H9 (cell line): Measurements from ENCODE around the gene GYG1. TPM values are rescaled to one million over a fixed set of nuclear protein-coding genes. Genes with fewer than 3 reads are reported as not detected.
A peak's percentile ranks its signal among the peaks of the same experiment; 100 is the strongest.

ENCODE experiments used
- DNase-seq: peaks from one replicate; pipeline ENCODE4 v3.0.0-alpha.2; 2017
- H2AFZ ChIP-seq: one replicate; pipeline ENCODE4 v1.6.1; 2013; ENCODE audit warnings: mild to moderate bottlenecking, low read length, control low read depth, moderate library complexity
- H2AK5ac ChIP-seq: 2 replicates; pipeline ENCODE4 v1.6.1; 2013; ENCODE audit warnings: low read length, control low read depth, mixed read lengths; ENCODE audit not compliant: insufficient read length
- H2BK120ac ChIP-seq: one replicate; pipeline ENCODE4 v1.6.1; 2013; ENCODE audit warnings: low read depth, mild to moderate bottlenecking, low read length, control low read depth, inconsistent platforms; ENCODE audit not compliant: poor library complexity, severe bottlenecking
- H2BK12ac ChIP-seq: 2 replicates; pipeline ENCODE4 v1.6.1; 2013; ENCODE audit warnings: low read length, control low read depth, mixed read lengths, low read depth; ENCODE audit not compliant: insufficient read length
- H2BK15ac ChIP-seq: 2 replicates; pipeline ENCODE4 v1.6.1; 2013; ENCODE audit warnings: low read depth, low read length, control low read depth
- H2BK20ac ChIP-seq: one replicate; pipeline ENCODE4 v1.6.1; 2013; ENCODE audit warnings: low read depth, mild to moderate bottlenecking, low read length, control low read depth, inconsistent platforms; ENCODE audit not compliant: poor library complexity, severe bottlenecking
- H2BK5ac ChIP-seq: 2 replicates; pipeline ENCODE4 v1.6.1; 2013; ENCODE audit warnings: low read length, control low read depth, mixed read lengths; ENCODE audit not compliant: insufficient read length
- H3K14ac ChIP-seq: 2 replicates; pipeline ENCODE4 v1.6.1; 2013; ENCODE audit warnings: low read length, control low read depth; ENCODE audit not compliant: insufficient read depth
- H3K18ac ChIP-seq: 2 replicates; pipeline ENCODE4 v1.6.1; 2013; ENCODE audit warnings: low read depth, mild to moderate bottlenecking, mixed read lengths, low read length, control low read depth; ENCODE audit not compliant: insufficient read length
- H3K23ac ChIP-seq: 2 replicates; pipeline ENCODE4 v1.6.1; 2013; ENCODE audit warnings: low read length, control low read depth, mixed read lengths, low read depth; ENCODE audit not compliant: insufficient read length
- H3K23me2 ChIP-seq: 2 replicates; pipeline ENCODE4 v1.6.1; 2013; ENCODE audit warnings: low read depth, mild to moderate bottlenecking, mixed read lengths, low read length, control low read depth; ENCODE audit not compliant: insufficient read length, poor library complexity, severe bottlenecking
- H3K27ac ChIP-seq: 2 replicates; pipeline ENCODE4 v1.5.1; 2013; ENCODE audit warnings: low read length, control low read depth, mixed read lengths, low read depth; ENCODE audit not compliant: insufficient read length
- H3K27me3 ChIP-seq: 2 replicates; pipeline ENCODE4 v1.6.1; 2013; ENCODE audit warnings: low read length, control low read depth, inconsistent platforms; ENCODE audit not compliant: insufficient read depth
- H3K4ac ChIP-seq: 2 replicates; pipeline ENCODE4 v1.6.1; 2013; ENCODE audit warnings: low read depth, mild to moderate bottlenecking, control low read depth, inconsistent platforms, low read length, moderate library complexity
- H3K4me1 ChIP-seq: 2 replicates; pipeline ENCODE4 v1.6.1; 2013; ENCODE audit warnings: low read length, control low read depth, inconsistent platforms; ENCODE audit not compliant: insufficient read depth
- H3K4me2 ChIP-seq: 2 replicates; pipeline ENCODE4 v1.6.1; 2013; ENCODE audit warnings: low read length, control low read depth, mixed read lengths; ENCODE audit not compliant: insufficient read length, insufficient read depth
- H3K56ac ChIP-seq: 2 replicates; pipeline ENCODE4 v1.6.1; 2013; ENCODE audit warnings: low read depth, mild to moderate bottlenecking, mixed read lengths, low read length, control low read depth; ENCODE audit not compliant: insufficient read length
- H3K79me1 ChIP-seq: 2 replicates; pipeline ENCODE4 v1.6.1; 2013; ENCODE audit warnings: low read depth, mild to moderate bottlenecking, moderate library complexity, low read length, control low read depth, inconsistent platforms; ENCODE audit not compliant: insufficient read depth, poor library complexity, severe bottlenecking
- H3K79me2 ChIP-seq: 2 replicates; pipeline ENCODE4 v1.6.1; 2013; ENCODE audit warnings: low read length, control low read depth, inconsistent platforms; ENCODE audit not compliant: insufficient read depth
- H3K9ac ChIP-seq: 2 replicates; pipeline ENCODE4 v1.6.1; 2013; ENCODE audit warnings: low read length, control low read depth, mixed read lengths; ENCODE audit not compliant: insufficient read length; ENCODE audit errors: extremely low read depth
- H3K9me3 ChIP-seq: one replicate; pipeline ENCODE4 v1.6.1; 2013; ENCODE audit warnings: low read depth, low read length, inconsistent platforms; ENCODE audit not compliant: control insufficient read depth
- H3T11ph ChIP-seq: one replicate; pipeline ENCODE4 v1.6.1; 2013; ENCODE audit warnings: mild to moderate bottlenecking, low read length, control low read depth, inconsistent platforms
- H4K20me1 ChIP-seq: one replicate; pipeline ENCODE4 v1.6.1; 2013; ENCODE audit not compliant: control insufficient read depth, insufficient read length, insufficient read depth
- H4K5ac ChIP-seq: 2 replicates; pipeline ENCODE4 v1.6.1; 2013; ENCODE audit warnings: low read depth, mild to moderate bottlenecking, mixed read lengths, low read length, control low read depth; ENCODE audit not compliant: insufficient read length
- H4K8ac ChIP-seq: replicated peaks from 2 replicates; pipeline ENCODE4 v1.6.1; 2013; ENCODE audit warnings: low read length, control low read depth, mixed read lengths, low read depth; ENCODE audit not compliant: insufficient read length
- H4K91ac ChIP-seq: 2 replicates; pipeline ENCODE4 v1.6.1; 2013; ENCODE audit warnings: low read depth, mild to moderate bottlenecking, moderate library complexity, mixed read lengths, low read length, control low read depth; ENCODE audit not compliant: insufficient read length
- H3K27ac Mint-ChIP-seq, 3 experiments: 2 replicates in 2 of 3; 3 replicates in 1 of 3; pipeline ENCODE4 v1.8.0; 2020 to 2021; ENCODE audit warnings: mixed read lengths in 3 of 3, mild to moderate bottlenecking in 1 of 3, moderate library complexity in 1 of 3
- H3K27me3 Mint-ChIP-seq: 2 replicates; pipeline ENCODE4 v1.8.0; 2021; ENCODE audit warnings: low read depth, mild to moderate bottlenecking, moderate library complexity, mixed read lengths
- H3K36me3 Mint-ChIP-seq, 3 experiments: 2 replicates in 2 of 3; 3 replicates in 1 of 3; pipeline ENCODE4 v1.8.0; 2020 to 2021; ENCODE audit warnings: low read depth in 3 of 3, mixed read lengths in 3 of 3; ENCODE audit not compliant: insufficient read depth in 1 of 3
- H3K4me1 Mint-ChIP-seq, 2 experiments: 2 replicates each; pipeline ENCODE4 v1.8.0; 2020; ENCODE audit warnings: mixed read lengths in 2 of 2
- H3K4me3 Mint-ChIP-seq, 2 experiments: 2 replicates in 1 of 2; 3 replicates in 1 of 2; pipeline ENCODE4 v1.8.0; 2020 to 2021; ENCODE audit warnings: mild to moderate bottlenecking in 2 of 2, mixed read lengths in 2 of 2, moderate library complexity in 1 of 2
- H3K9me3 Mint-ChIP-seq, 2 experiments: 2 replicates in 1 of 2; 3 replicates in 1 of 2; pipeline ENCODE4 v1.8.0; 2020; ENCODE audit warnings: mild to moderate bottlenecking in 2 of 2, mixed read lengths in 2 of 2, moderate library complexity in 1 of 2
- CTCF ChIP-seq: fragments of 200-600 bp; sonication (generic); conservative IDR thresholded peaks from 3 replicates; pipeline ENCODE4 v1.8.0; 2021; ENCODE audit warnings: antibody characterized with exemption, mild to moderate bottlenecking
- WGBS: extraction: QIAGEN DNeasy Blood & Tissue Kit; methylation state at CpG from one replicate; pipeline ENCODE4 v1.1.7; 2013; ENCODE audit warnings: missing lambda C conversion rate, low lambda C conversion rate, mixed read lengths; ENCODE audit not compliant: insufficient read length; ENCODE audit errors: extremely low coverage; 5-methylcytosine and 5-hydroxymethylcytosine counted together
- total RNA-seq: library from RNA; stranded (reverse); gene quantifications from 2 replicates; pipeline ENCODE4 v1.2.1, GENCODE V29; 2021

Gene GYG1
- total RNA-seq, 1 experiment from 2014 or later, result 31.5 TPM

GRCh38 chr3:149067883-149068282, 76.5 kb downstream of the GYG1 start:
- H2BK15ac ChIP-seq, result no peak overlapping the region
- DNase-seq, result no peak
- no peaks in the 10 kb centered on the region for H3K9me3 ChIP-seq
- H3K4me1 Mint-ChIP-seq, result no peaks in the 10 kb centered on the region
- no peak overlapping the region for H3K18ac ChIP-seq
- H3K27me3 ChIP-seq, result no peaks in the 10 kb centered on the region
- no peak overlapping the region for H2AK5ac ChIP-seq
- H3K27ac Mint-ChIP-seq, result peak overlapping the region in 1 of 3 experiments; percentile 36; a peak in 1 of 7 replicates
- no peak overlapping the region for H4K5ac ChIP-seq
- H2BK20ac ChIP-seq, result no peak overlapping the region
- no peaks in the 10 kb centered on the region for H3K79me1 ChIP-seq
- no peak overlapping the region for H3K4ac ChIP-seq
- no peak overlapping the region for H3K56ac ChIP-seq
- WGBS, result no CpG with 5 or more reads among the region's 8 CpGs
- no peak overlapping the region for H3K4me3 Mint-ChIP-seq
- no peak overlapping the region for H4K91ac ChIP-seq
- no peak overlapping the region for H4K8ac ChIP-seq
- H3K36me3 Mint-ChIP-seq, result peaks cover 11 to 73% (median 50%) of the 10 kb centered on the region in 3 experiments; a peak in 6 of 7 replicates
- H3K27ac ChIP-seq, result no peak overlapping the region
- no peak overlapping the region for H3K23ac ChIP-seq
- H2BK120ac ChIP-seq, result no peak overlapping the region
- H3K14ac ChIP-seq, result no peak overlapping the region
- H3K23me2 ChIP-seq, result no peaks in the 10 kb centered on the region
- H3K9ac ChIP-seq, result no peak overlapping the region
- H2AFZ ChIP-seq, result no peak overlapping the region
- no peak for TF ChIP-seq CTCF
- H2BK5ac ChIP-seq, result no peak overlapping the region
- H3K9me3 Mint-ChIP-seq, result no peaks in the 10 kb centered on the region
- no peak overlapping the region for H2BK12ac ChIP-seq
- H3K27me3 Mint-ChIP-seq, result no peaks in the 10 kb centered on the region
- no peaks in the 10 kb centered on the region for H4K20me1 ChIP-seq
- no peak overlapping the region for H3K4me2 ChIP-seq
- no peaks in the 10 kb centered on the region for H3K4me1 ChIP-seq
- H3K79me2 ChIP-seq, result no peaks in the 10 kb centered on the region
- H3T11ph ChIP-seq, result no peak overlapping the region

Other genes with a start within 250 kb of the GYG1 start
- not detected in 2 replicates for gene CPB1, start 163.7 kb upstream of the GYG1 start, total RNA-seq
- gene CPA3, start 126.2 kb upstream of the GYG1 start, total RNA-seq, result not detected in 2 replicates
- 41.5 and 44.1 TPM in 2 replicates for gene HLTF, start 95.0 kb downstream of the GYG1 start, total RNA-seq
- gene HPS3, start 138.1 kb downstream of the GYG1 start, total RNA-seq, result 45.6 and 46.5 TPM in 2 replicates
- 0.66 and 1.1 TPM in 2 replicates for gene CP, start 230.3 kb downstream of the GYG1 start, total RNA-seq